Measurements from ENCODE around the gene BBX.

BBX gene

GRCh38 chr3:107516475-107516874 is 6.3 kb upstream of the BBX start:
- DNase-seq (ENCODE audit: low read depth in 1 of 2, low spot score in 1 of 2): no peak
- Histone ChIP-seq H3K27ac (replicated peaks) (no peak overlapping the region), H3K27me3 (ENCODE audit: insufficient read depth, poor library complexity, severe bottlenecking) (no peaks in the 10 kb centered on the region), H3K4me3 (replicated peaks; ENCODE audit: insufficient read depth, low read length) (no peak overlapping the region)
- TF ChIP-seq POLR2AphosphoS5 (IDR thresholded peaks at IDR 0.05; ENCODE audit: low read depth) (no peak), SPI1 (IDR thresholded peaks at IDR 0.05; ENCODE audit: borderline replicate concordance, low read depth) (no peak), GABPA (IDR thresholded peaks at IDR 0.05; ENCODE audit: low read depth) (no peak)
- TF ChIP-seq, protein P1, sequence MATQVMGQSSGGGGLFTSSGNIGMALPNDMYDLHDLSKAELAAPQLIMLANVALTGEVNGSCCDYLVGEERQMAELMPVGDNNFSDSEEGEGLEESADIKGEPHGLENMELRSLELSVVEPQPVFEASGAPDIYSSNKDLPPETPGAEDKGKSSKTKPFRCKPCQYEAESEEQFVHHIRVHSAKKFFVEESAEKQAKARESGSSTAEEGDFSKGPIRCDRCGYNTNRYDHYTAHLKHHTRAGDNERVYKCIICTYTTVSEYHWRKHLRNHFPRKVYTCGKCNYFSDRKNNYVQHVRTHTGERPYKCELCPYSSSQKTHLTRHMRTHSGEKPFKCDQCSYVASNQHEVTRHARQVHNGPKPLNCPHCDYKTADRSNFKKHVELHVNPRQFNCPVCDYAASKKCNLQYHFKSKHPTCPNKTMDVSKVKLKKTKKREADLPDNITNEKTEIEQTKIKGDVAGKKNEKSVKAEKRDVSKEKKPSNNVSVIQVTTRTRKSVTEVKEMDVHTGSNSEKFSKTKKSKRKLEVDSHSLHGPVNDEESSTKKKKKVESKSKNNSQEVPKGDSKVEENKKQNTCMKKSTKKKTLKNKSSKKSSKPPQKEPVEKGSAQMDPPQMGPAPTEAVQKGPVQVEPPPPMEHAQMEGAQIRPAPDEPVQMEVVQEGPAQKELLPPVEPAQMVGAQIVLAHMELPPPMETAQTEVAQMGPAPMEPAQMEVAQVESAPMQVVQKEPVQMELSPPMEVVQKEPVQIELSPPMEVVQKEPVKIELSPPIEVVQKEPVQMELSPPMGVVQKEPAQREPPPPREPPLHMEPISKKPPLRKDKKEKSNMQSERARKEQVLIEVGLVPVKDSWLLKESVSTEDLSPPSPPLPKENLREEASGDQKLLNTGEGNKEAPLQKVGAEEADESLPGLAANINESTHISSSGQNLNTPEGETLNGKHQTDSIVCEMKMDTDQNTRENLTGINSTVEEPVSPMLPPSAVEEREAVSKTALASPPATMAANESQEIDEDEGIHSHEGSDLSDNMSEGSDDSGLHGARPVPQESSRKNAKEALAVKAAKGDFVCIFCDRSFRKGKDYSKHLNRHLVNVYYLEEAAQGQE (IDR thresholded peaks at IDR 0.05; ENCODE audit: insufficient replicate concordance, low read depth): no peak
- TF ChIP-seq, protein P2, sequence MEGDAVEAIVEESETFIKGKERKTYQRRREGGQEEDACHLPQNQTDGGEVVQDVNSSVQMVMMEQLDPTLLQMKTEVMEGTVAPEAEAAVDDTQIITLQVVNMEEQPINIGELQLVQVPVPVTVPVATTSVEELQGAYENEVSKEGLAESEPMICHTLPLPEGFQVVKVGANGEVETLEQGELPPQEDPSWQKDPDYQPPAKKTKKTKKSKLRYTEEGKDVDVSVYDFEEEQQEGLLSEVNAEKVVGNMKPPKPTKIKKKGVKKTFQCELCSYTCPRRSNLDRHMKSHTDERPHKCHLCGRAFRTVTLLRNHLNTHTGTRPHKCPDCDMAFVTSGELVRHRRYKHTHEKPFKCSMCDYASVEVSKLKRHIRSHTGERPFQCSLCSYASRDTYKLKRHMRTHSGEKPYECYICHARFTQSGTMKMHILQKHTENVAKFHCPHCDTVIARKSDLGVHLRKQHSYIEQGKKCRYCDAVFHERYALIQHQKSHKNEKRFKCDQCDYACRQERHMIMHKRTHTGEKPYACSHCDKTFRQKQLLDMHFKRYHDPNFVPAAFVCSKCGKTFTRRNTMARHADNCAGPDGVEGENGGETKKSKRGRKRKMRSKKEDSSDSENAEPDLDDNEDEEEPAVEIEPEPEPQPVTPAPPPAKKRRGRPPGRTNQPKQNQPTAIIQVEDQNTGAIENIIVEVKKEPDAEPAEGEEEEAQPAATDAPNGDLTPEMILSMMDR (IDR thresholded peaks at IDR 0.05; ENCODE audit: insufficient read depth, low read length): no peak

GRCh38 chr3:107520535-107520934 is 2.2 kb upstream of the BBX start:
- no peak for TF ChIP-seq GABPA (IDR thresholded peaks at IDR 0.05; ENCODE audit: low read depth)
- no peak for TF ChIP-seq SPI1 (IDR thresholded peaks at IDR 0.05; ENCODE audit: borderline replicate concordance, low read depth)
- TF ChIP-seq, protein P1 (IDR thresholded peaks at IDR 0.05; ENCODE audit: insufficient replicate concordance, low read depth): no peak
- TF ChIP-seq POLR2AphosphoS5 (IDR thresholded peaks at IDR 0.05; ENCODE audit: low read depth): no peak
- TF ChIP-seq, protein P2 (IDR thresholded peaks at IDR 0.05; ENCODE audit: insufficient read depth, low read length): no peak
- no peaks in the 10 kb centered on the region for H3K27me3 ChIP-seq (ENCODE audit: insufficient read depth, poor library complexity, severe bottlenecking)
- no peak for DNase-seq (ENCODE audit: low read depth in 1 of 2, low spot score in 1 of 2)

GRCh38 chr3:107521469-107522059 is 1.2 kb upstream of the BBX start:
- Histone ChIP-seq H3K27me3 (ENCODE audit: insufficient read depth, poor library complexity, severe bottlenecking) (no peaks in the 10 kb centered on the region), H3K4me3 (replicated peaks; ENCODE audit: insufficient read depth, low read length) (no peak overlapping the region), H3K27ac (replicated peaks) (no peak overlapping the region)
- TF ChIP-seq POLR2AphosphoS5 (IDR thresholded peaks at IDR 0.05; ENCODE audit: low read depth) (no peak), GABPA (IDR thresholded peaks at IDR 0.05; ENCODE audit: low read depth) (no peak), SPI1 (IDR thresholded peaks at IDR 0.05; ENCODE audit: borderline replicate concordance, low read depth) (peak; percentile 18; the same call in 1 of the 2 replicates)
- TF ChIP-seq, protein P2 (IDR thresholded peaks at IDR 0.05; ENCODE audit: insufficient read depth, low read length): no peak
- TF ChIP-seq, protein P1 (IDR thresholded peaks at IDR 0.05; ENCODE audit: insufficient replicate concordance, low read depth): no peak
- no peak for DNase-seq (ENCODE audit: low read depth in 1 of 2, low spot score in 1 of 2)

More at GRCh38 chr3:107520535-107520934, 2.2 kb upstream of the BBX start:
- no peak overlapping the region for H3K27ac ChIP-seq (replicated peaks)
- H3K4me3 ChIP-seq (replicated peaks; ENCODE audit: insufficient read depth, low read length): no peak overlapping the region
